Activated naive CD8-positive, alpha-beta T cell (primary cell): ENCODE results near the gene AMBRA1.
"Not testable (repeated sequence)": the region's sequence is repeated elsewhere in the genome, so short reads cannot be mapped to it uniquely, and the experiment has no call there.

Source experiments
- H3K27ac Mint-ChIP-seq: one replicate; pipeline ENCODE4 v1.8.0; 2021; ENCODE audit warnings: mixed read lengths
- H3K27me3 Mint-ChIP-seq: one replicate; pipeline ENCODE4 v1.8.0; 2021; ENCODE audit warnings: mixed read lengths
- H3K36me3 Mint-ChIP-seq: one replicate; pipeline ENCODE4 v1.8.0; 2021; ENCODE audit warnings: mixed read lengths
- H3K4me1 Mint-ChIP-seq: one replicate; pipeline ENCODE4 v1.8.0; 2021; ENCODE audit warnings: low read depth, mixed read lengths
- H3K4me3 Mint-ChIP-seq: one replicate; pipeline ENCODE4 v1.8.0; 2021; ENCODE audit warnings: mild to moderate bottlenecking, mixed read lengths
- H3K9me3 Mint-ChIP-seq: one replicate; pipeline ENCODE4 v1.8.0; 2021; ENCODE audit warnings: low read depth, mixed read lengths

Gene AMBRA1

DNA sequence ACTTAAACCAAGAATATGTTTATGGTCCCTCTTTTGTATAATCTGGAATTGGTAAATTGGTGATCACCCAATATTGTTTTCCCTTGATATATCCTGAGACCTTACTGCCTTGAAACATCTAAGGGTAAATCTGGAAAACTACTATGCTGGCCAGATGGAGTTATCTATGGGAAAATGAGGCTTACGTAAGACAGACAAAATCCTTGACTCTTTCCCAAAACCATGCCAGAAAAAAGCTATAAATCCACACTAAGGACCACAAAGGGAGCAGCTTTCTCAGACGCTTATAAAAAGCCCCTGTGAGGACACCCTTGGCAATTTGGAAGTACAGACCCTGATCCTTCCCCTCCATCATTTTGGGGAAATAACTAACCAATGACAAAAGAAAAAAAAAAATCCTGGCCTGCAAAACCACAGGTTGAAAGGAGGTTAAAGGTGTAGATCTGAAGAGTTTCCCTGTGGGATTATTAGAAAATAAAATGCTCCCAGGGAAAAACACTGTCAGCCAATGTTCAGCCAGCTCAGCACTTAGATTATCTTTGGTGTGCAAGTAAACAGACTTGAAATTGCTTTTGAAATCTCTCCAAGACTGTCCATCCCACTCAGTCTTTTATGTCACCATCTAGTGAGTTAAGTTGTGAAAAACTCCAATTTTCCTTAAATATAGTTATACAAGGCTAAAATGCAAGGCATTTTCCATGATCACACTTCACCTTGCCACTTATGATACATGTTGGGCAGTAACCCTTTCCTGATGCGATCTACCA is 6.6 kb upstream of the AMBRA1 start:
- Mint-ChIP-seq H3K4me3 (no peak overlapping the region), H3K4me1 (no peaks in the 10 kb centered on the region), H3K36me3 (no peaks in the 10 kb centered on the region), H3K27me3 (no peaks in the 10 kb centered on the region), H3K27ac (peak overlapping the region; percentile 34), H3K9me3 (no peaks in the 10 kb centered on the region)

DNA sequence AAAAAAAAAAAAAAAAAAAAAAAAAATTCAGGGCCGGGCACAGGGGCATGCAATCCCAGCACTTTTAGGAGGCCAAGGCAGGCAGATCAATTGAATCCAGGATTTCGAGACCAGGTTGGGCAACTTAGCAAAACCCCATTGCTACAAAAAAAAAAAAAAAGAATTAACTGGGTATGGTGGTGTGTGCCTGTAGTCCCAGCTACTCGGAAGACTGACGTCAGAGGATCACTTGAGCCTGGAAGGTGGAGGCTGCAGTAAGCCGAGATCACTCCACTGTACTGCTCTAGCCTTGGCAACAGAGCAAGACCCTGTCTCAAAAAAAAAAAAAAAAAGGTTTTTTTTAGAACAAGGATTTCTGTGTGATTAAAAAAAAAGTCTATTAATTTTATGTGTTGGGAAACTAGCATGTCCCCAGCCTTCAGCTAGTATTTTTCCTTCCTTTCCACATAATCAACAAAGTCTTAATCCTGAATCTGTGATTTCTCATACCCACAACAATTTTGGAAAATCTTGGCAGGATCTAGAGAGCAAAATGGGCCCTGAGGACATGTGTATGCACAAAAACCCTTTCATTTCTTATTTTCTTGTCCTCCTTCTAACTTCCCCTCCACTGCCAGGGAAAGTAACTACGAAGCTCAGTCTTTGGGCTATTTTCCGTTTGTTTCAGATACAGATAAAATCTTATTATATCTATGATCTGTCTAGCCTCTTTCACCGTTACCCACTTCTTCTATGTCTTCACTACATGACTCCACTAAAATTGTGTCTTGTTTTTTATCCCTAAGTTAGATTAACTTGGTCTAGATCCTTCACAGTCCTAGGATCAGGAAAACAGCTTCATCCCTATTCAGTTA is 5.7 kb upstream of the AMBRA1 start:
- no peaks in the 10 kb centered on the region for H3K9me3 Mint-ChIP-seq
- H3K4me1 Mint-ChIP-seq = no peaks in the 10 kb centered on the region
- H3K36me3 Mint-ChIP-seq = no peaks in the 10 kb centered on the region
- H3K27me3 Mint-ChIP-seq = no peaks in the 10 kb centered on the region
- H3K4me3 Mint-ChIP-seq = no peak overlapping the region
- H3K27ac Mint-ChIP-seq = no peak overlapping the region

DNA sequence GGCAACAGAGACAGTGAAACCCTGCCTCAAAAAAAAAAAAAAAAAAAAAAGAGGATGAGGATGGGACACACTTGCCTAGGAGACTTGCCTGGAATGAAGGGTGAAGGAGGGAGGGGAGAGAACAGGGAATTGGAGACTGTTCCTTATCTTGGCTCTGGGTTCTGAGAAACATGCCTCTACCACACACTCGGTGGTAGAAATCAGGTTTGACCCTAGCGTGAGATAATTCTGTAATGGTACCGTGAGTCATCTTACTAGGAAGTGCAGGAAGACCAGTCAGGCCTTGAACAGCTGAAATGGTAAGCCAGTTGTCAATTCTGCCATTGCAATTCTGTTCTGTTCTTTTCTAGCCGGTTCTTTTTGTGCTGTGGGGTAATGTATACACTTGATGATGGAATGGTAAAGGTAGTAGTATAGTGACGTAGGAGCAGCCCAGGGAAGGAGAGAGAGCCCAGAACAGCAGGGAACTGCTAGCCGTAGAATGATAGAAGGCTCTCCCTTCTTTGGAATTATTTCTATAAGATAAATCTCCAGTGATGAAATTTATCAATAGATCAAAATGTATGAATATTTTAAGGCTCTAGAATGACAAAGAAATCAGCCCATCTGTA is 3.9 kb upstream of the AMBRA1 start:
- H3K36me3 Mint-ChIP-seq = no peaks in the 10 kb centered on the region
- no peaks in the 10 kb centered on the region for H3K9me3 Mint-ChIP-seq
- no peak overlapping the region for H3K4me3 Mint-ChIP-seq
- peaks cover 11% of the 10 kb centered on the region for H3K4me1 Mint-ChIP-seq
- H3K27ac Mint-ChIP-seq = no peak overlapping the region
- H3K27me3 Mint-ChIP-seq = no peaks in the 10 kb centered on the region

DNA sequence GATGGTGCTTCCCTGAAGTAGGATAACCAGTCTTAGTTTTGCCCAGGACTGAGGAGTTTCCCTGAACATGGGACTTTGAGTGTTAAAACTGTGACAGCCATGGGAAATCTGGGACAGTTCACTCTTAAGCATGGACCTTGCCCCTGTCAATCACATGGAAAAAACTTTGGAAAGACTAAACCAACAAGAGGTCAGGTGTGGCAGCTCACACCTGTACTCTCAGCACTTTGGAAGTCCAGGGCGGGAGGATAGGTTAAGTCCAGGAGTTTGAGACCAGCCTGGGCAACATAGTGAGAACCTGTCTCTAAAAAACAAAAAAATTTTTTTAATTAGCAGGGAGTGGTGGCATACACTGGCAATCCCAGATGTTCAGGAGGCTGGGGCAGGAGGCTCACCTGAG is 3.3 kb upstream of the AMBRA1 start:
- H3K27ac Mint-ChIP-seq = no peak overlapping the region
- H3K9me3 Mint-ChIP-seq = no peaks in the 10 kb centered on the region
- H3K4me1 Mint-ChIP-seq = peaks cover 15% of the 10 kb centered on the region
- no peaks in the 10 kb centered on the region for H3K36me3 Mint-ChIP-seq
- H3K4me3 Mint-ChIP-seq = no peak overlapping the region
- no peaks in the 10 kb centered on the region for H3K27me3 Mint-ChIP-seq

DNA sequence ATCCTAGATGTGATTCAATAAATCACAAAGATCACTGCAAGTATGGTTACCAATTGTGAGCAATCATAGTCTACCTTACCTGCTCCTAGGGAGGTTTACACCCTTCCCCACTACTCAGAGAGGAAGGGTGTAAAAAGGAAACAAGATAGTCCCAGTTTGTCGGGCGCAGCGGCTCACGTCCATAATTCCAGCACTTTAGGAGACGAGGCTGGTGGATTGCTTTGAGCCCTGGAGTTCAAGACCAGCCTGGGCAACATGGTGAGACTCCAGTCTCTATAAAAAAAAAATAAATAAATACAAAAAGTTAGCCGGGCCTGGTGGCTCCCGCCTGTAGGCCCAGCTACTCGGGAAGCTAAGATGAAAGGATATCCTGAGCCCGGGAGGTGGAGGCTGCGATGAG is 962 bp upstream of the AMBRA1 start:
- Mint-ChIP-seq H3K4me1 (peaks cover 30% of the 10 kb centered on the region), H3K27ac (peak overlapping the region; percentile 93), H3K4me3 (no peak overlapping the region), H3K36me3 (peaks cover 2% of the 10 kb centered on the region), H3K9me3 (no peaks in the 10 kb centered on the region), H3K27me3 (no peaks in the 10 kb centered on the region)

DNA sequence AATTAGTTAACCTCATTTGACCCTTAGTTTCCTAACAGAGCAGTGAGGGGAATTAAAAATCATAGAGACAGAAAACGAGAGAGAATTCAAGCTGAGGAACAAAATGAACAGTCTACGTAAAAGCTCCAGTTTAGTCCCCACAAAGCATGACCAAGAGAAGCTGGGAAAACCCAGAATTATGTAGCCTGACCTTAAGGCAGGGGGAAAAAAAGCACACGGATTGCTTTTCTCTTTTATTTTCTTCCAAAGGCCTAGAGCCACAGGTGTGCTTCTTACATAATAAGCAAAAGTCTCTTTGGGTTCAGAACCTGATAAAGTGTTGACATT is 514 bp upstream of the AMBRA1 start:
- Mint-ChIP-seq H3K4me3 (peak overlapping the region; percentile 96), H3K36me3 (peaks cover 2% of the 10 kb centered on the region), H3K27me3 (no peaks in the 10 kb centered on the region), H3K4me1 (peaks cover 32% of the 10 kb centered on the region), H3K27ac (peak overlapping the region; percentile 93), H3K9me3 (no peaks in the 10 kb centered on the region)

DNA sequence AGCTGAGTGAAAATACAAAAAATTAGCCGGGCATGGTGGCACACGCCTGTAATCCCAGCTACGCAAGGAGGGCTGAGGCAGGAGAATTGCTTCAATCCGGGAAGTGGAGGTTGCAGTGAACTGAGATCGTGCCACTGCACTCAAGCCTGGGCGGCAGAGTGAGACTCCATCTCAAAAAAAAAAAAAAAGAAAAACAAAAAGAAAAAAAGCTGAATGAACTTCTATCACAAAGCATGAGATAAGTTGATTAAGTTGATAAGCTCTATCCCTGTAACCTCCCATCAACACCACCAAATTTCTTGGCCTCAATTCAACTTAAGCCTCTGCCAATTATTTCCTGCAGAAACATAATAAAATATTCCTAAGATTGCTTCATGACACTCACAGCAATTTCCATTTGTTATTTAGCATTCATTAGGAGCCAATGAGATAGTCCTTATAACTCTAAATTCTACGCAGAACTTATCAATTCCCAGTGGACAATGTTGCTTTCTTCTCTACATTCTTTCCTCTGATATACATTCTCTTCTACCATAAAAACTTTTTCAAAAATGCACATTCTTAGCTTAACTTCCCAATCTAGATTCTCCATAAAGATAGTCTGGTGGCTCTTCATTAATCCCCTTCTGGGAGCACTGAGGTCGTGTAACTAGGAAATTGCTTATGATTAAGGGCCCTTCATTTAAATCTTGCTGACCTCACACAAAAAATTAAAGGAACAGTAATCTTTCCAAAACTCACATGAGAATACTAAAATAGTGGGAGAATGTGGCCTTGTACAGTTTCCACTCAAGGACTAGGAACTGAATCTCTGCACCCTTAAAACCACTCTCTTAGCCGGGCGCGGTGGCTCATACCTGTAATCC is 2.9 kb downstream of the AMBRA1 start:
- H3K9me3 Mint-ChIP-seq = no peaks in the 10 kb centered on the region
- H3K27me3 Mint-ChIP-seq = no peaks in the 10 kb centered on the region
- peak overlapping the region; percentile 68 for H3K4me3 Mint-ChIP-seq
- H3K36me3 Mint-ChIP-seq = peaks cover 7% of the 10 kb centered on the region
- no peak overlapping the region for H3K27ac Mint-ChIP-seq
- H3K4me1 Mint-ChIP-seq = peaks cover 51% of the 10 kb centered on the region

DNA sequence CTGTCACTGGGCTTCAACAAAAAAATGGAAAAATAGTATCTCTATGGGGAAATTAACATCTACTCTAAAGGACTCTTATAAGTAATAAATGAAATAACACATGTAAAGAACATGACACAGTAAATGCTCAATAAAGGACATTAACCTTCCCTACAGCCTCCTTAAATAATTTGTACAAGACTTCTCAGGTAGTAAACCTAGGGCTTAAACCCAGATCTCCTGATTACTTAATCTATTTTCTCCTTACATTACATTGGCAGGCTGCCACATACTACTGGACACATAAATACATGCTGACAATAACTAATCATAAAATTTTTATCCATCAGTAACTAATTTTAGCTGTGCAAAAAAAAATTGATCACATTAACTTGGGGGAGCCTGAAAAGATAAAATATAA is 4.9 kb downstream of the AMBRA1 start:
- H3K4me3 Mint-ChIP-seq = no peak overlapping the region
- peaks cover 48% of the 10 kb centered on the region for H3K4me1 Mint-ChIP-seq
- H3K27me3 Mint-ChIP-seq = no peaks in the 10 kb centered on the region
- H3K27ac Mint-ChIP-seq = no peak overlapping the region
- H3K9me3 Mint-ChIP-seq = no peaks in the 10 kb centered on the region
- peaks cover 7% of the 10 kb centered on the region for H3K36me3 Mint-ChIP-seq

DNA sequence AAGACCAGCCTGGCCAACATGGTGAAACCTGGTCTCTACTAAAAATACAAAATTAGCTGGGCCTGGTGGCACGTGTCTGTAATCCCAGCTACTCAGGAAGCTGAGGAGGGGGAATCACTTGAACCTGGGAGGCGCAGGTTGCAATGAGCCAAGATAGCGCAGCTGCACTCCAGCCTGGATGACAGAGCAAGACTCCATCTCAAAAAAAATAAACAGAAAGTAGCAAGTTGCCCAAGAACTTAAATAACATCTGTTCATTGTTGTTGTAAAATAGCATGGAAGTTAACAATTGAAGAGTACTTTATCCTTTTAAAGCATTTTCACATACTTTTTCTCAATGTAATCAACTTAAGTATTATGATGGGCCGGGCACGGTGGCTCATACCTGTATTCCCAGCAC is 5.7 kb downstream of the AMBRA1 start:
- no peak overlapping the region for H3K27ac Mint-ChIP-seq
- peaks cover 44% of the 10 kb centered on the region for H3K4me1 Mint-ChIP-seq
- no peak overlapping the region for H3K4me3 Mint-ChIP-seq
- H3K9me3 Mint-ChIP-seq = no peaks in the 10 kb centered on the region
- H3K27me3 Mint-ChIP-seq = no peaks in the 10 kb centered on the region
- H3K36me3 Mint-ChIP-seq = peaks cover 7% of the 10 kb centered on the region

DNA sequence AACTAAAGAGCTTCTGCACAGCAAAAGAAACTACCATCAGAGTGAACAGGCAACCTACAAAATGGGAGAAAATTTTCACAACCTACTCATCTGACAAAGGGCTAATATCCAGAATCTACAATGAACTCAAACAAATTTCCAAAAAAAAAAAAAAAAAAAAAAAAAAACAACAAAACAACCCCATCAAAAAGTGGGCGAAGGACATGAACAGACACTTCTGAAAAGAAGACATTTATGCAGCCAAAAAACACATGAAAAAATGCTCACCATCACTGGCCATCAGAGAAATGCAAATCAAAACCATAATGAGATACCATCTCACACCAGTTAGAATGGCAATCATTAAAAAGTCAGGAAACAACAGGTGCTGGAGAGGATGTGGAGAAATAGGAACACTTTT is 10.3 kb downstream of the AMBRA1 start:
- Mint-ChIP-seq H3K36me3 (peaks cover 11% of the 10 kb centered on the region), H3K4me1 (peaks cover 36% of the 10 kb centered on the region)
- not testable (repeated sequence) for H3K27me3 Mint-ChIP-seq, H3K9me3 Mint-ChIP-seq, H3K27ac Mint-ChIP-seq, H3K4me3 Mint-ChIP-seq

DNA sequence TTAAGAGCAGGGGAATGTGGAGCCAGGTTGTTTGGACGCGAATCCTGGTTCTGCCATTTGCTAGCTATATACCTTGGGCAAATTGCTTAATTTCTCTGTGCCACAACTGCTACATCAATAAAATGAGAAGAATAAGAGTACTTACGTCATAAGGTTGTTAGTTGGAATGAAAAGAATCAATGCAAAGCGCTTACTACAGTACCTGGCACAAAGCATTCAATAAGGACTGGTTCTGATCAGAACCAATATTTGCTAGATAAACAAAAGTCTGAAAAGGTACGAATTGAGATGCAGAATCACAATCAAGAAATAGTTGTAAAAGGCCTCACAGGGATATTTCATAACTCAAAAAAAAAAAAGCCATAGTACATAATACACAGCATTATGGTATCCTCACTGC is 11.2 kb downstream of the AMBRA1 start:
- Mint-ChIP-seq H3K4me1 (peaks cover 29% of the 10 kb centered on the region), H3K4me3 (no peak overlapping the region), H3K27ac (no peak overlapping the region), H3K27me3 (no peaks in the 10 kb centered on the region), H3K9me3 (no peaks in the 10 kb centered on the region), H3K36me3 (peaks cover 8% of the 10 kb centered on the region)

DNA sequence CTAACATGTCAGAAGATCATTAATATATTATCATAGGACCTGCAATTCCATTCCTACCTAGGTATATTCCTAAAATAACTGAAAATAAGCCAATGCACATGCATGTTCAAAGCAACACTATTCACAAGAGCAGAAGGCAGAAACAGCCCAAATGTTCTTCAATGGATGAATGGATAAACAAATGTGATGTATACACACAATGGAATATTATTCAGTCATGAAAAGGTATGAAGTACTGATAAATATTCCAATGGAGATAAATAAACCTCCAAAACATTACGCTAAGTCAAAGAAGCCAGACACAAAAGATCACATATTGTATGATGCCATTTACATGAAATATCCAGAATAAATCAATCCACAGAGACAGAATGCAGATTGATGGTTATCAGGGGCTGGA is 16.8 kb downstream of the AMBRA1 start:
- H3K9me3 Mint-ChIP-seq = no peaks in the 10 kb centered on the region
- H3K4me3 Mint-ChIP-seq = no peak overlapping the region
- H3K36me3 Mint-ChIP-seq = peaks cover 21% of the 10 kb centered on the region
- H3K27me3 Mint-ChIP-seq = no peaks in the 10 kb centered on the region
- peaks cover 34% of the 10 kb centered on the region for H3K4me1 Mint-ChIP-seq
- H3K27ac Mint-ChIP-seq = no peak overlapping the region

DNA sequence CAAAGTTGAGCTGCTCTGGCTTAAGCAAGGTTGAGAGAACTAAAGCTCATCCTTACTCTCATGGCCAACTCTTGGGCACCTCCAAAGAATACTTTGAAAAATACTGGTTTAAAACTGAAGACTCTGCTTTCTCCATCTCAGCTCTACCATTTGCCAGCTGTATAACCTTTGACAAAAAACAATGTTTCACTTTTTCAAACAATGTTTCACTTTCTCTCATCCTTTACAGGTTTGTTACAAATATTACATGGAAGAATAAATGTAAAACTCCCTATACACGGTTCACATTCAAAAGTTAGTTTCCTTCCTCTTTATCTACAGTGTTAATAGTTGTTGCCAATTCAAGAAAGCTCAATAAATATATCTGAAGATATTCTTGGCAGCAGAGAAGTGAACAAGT is 19.2 kb downstream of the AMBRA1 start:
- H3K36me3 Mint-ChIP-seq = peaks cover 17% of the 10 kb centered on the region
- H3K27ac Mint-ChIP-seq = no peak overlapping the region
- H3K9me3 Mint-ChIP-seq = no peaks in the 10 kb centered on the region
- H3K4me3 Mint-ChIP-seq = no peak overlapping the region
- H3K4me1 Mint-ChIP-seq = peaks cover 34% of the 10 kb centered on the region
- H3K27me3 Mint-ChIP-seq = no peaks in the 10 kb centered on the region

DNA sequence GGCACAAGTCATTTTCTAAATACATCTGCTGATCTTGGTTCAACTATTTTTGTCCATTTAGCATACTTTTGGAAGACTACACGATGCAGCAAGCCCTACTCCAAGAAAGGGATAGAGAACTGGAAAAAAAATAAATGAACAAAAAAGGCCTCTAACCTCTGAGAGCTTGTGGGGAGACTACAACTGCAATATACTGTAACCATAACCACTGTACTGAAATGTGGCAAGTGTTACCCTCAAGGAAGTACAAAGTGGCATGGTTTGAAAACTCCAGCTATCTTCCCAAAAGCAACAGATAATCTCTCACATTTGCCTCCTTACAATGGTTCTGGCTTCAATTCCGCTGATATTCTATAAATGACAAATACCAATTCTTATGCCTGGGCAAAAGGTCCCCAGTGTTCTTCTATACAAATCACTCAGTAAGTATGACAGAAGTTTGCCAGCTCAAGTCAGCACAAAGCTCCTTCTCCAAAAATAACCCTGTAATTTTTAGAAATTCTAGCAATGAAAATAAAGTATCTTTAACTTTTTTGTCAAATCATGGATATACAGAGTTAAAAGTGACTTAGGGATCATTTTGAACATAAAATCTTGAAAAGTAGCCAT is 22.9 kb downstream of the AMBRA1 start:
- Mint-ChIP-seq H3K27ac (peak overlapping the region; percentile 11), H3K9me3 (no peaks in the 10 kb centered on the region), H3K4me1 (peaks cover 28% of the 10 kb centered on the region), H3K4me3 (no peak overlapping the region), H3K36me3 (peaks cover 10% of the 10 kb centered on the region), H3K27me3 (no peaks in the 10 kb centered on the region)
